OCI-LY3 (cell line): ENCODE measurements around the gene FTCDNL1.

ENCODE experiments used
- H2AFZ ChIP-seq: fragments of 200-600, 300-600 bp; shearing (Covaris generic); 2 replicates; pipeline ENCODE4 v1.6.0; 2014; ENCODE audit warnings: antibody characterized with exemption, low read depth, low read length
- H3K27ac ChIP-seq: fragments of 200-600, 300-600 bp; sonication (generic); 2 replicates; pipeline ENCODE4 v1.5.1; 2014; ENCODE audit warnings: mild to moderate bottlenecking, low read length, moderate library complexity, mixed read lengths
- H3K27me3 ChIP-seq: fragments of 200-600, 300-600 bp; sonication (generic); 2 replicates; pipeline ENCODE4 v1.6.1; 2014; ENCODE audit warnings: low read depth, low read length, mixed read lengths
- H3K36me3 ChIP-seq: fragments of 200-600, 300-600 bp; sonication (generic); replicated peaks from 2 replicates; pipeline ENCODE3; 2014; ENCODE audit warnings: low read depth, low read length, mixed read lengths
- H3K4me1 ChIP-seq: fragments of 300-600, 200-600 bp; sonication (generic); 2 replicates; pipeline ENCODE4 v1.6.1; 2014; ENCODE audit warnings: low read length, mixed read lengths
- H3K4me2 ChIP-seq: fragments of 200-600, 300-600 bp; sonication (generic); 2 replicates; pipeline ENCODE4 v1.6.1; 2014; ENCODE audit warnings: low read length, mixed read lengths
- H3K4me3 ChIP-seq: fragments of 300-600, 200-600 bp; sonication (generic); 2 replicates; pipeline ENCODE4 v1.5.1; 2014; ENCODE audit warnings: antibody characterized with exemption, mild to moderate bottlenecking, low read length, moderate library complexity
- H3K79me2 ChIP-seq: fragments of 300-600, 200-600 bp; shearing (Covaris generic); 2 replicates; pipeline ENCODE4 v1.6.1; 2014; ENCODE audit warnings: mild to moderate bottlenecking, low read length, mixed read lengths
- H3K9ac ChIP-seq: fragments of 300-600, 200-600 bp; shearing (Covaris generic); 2 replicates; pipeline ENCODE4 v1.6.0; 2014; ENCODE audit warnings: mild to moderate bottlenecking, low read length, moderate library complexity
- H3K9me3 ChIP-seq: fragments of 200-600, 300-600 bp; shearing (Covaris generic); 2 replicates; pipeline ENCODE4 v1.6.1; 2014; ENCODE audit warnings: low read length, mixed read lengths; ENCODE audit not compliant: insufficient read depth
- H4K20me1 ChIP-seq: fragments of 200-600, 300-600 bp; sonication (generic); 2 replicates; pipeline ENCODE4 v1.6.1; 2016; ENCODE audit warnings: low read length, mixed read lengths; ENCODE audit not compliant: insufficient read depth
- EZH2phosphoT487 ChIP-seq: fragments of 200-600 bp; shearing (Covaris generic); IDR thresholded peaks from 2 replicates; pipeline ENCODE4 v1.6.1; 2018; ENCODE audit warnings: antibody characterized with exemption, mixed run types, low read depth
- TF ChIP-seq, protein P1 (sequence below): fragments of 200-600, 300-600 bp; sonication (generic); IDR thresholded peaks from 2 replicates; pipeline ENCODE4 v1.5.1; 2014; ENCODE audit warnings: antibody characterized with exemption, low read length, low read depth

FTCDNL1 gene

DNA sequence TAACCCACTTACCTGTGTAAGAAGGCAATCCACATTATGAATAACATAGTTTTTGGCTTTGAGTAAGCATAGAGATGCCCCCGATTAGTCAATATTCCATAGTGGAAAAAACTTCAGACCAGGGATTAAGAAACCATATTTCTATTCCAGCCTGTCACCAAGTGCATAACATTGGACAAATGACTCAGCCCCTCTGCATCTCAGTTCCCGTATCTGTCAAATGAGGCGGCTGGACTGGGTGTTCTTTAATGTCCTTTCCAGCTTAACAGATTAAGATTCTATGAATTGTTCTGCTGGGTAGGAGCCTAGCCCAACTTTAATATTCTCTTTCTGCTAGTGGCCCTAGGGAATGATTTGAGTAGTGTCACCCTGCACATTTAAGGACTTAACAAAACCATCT is 11.8 kb upstream of the FTCDNL1 start:
- Histone ChIP-seq H3K4me2 (no peak overlapping the region), H2AFZ (no peak overlapping the region), H3K27ac (no peak overlapping the region), H4K20me1 (no peaks in the 10 kb centered on the region), H3K27me3 (0 out of 2 replicates have a peak, but pooled peaks cover 3% of the 10 kb centered on the region), H3K4me3 (no peak overlapping the region), H3K36me3 (no peaks in the 10 kb centered on the region), H3K79me2 (no peaks in the 10 kb centered on the region), H3K9ac (no peak overlapping the region), H3K4me1 (peaks cover 3% of the 10 kb centered on the region; the same call in 1 of the 2 replicates), H3K9me3 (no peaks in the 10 kb centered on the region)
- no peak for TF ChIP-seq EZH2phosphoT487
- TF ChIP-seq, protein P1, sequence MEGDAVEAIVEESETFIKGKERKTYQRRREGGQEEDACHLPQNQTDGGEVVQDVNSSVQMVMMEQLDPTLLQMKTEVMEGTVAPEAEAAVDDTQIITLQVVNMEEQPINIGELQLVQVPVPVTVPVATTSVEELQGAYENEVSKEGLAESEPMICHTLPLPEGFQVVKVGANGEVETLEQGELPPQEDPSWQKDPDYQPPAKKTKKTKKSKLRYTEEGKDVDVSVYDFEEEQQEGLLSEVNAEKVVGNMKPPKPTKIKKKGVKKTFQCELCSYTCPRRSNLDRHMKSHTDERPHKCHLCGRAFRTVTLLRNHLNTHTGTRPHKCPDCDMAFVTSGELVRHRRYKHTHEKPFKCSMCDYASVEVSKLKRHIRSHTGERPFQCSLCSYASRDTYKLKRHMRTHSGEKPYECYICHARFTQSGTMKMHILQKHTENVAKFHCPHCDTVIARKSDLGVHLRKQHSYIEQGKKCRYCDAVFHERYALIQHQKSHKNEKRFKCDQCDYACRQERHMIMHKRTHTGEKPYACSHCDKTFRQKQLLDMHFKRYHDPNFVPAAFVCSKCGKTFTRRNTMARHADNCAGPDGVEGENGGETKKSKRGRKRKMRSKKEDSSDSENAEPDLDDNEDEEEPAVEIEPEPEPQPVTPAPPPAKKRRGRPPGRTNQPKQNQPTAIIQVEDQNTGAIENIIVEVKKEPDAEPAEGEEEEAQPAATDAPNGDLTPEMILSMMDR = no peak

DNA sequence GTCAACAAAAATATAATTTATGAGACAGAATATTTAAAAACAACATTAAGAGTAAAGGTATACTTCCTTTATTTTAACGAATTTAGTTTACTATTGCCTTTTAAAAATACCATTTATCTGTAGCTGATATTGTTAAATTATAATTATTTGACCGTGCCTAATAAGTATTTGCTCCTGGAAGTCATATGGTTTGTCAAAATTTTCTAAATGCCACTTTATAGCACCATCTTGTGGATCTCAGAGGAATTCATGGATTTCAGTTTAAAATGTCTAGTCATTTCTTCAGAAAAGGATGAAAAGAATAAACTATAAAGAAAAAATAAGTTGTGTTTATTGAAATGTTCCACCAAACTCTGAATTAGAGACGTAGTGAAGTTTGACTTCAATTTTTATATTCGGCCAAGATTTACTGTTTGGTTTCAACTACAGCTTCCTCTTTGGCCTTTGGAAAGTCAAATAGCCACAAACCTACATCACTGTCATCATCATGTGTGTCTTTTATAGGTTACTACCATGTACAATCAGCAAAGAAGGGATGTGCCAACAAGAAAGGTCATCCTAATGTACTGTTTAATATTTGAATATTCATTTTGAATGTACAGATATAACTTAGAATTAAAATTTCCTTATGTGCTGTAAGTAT is 10.3 kb upstream of the FTCDNL1 start:
- Histone ChIP-seq H3K4me2 (no peak overlapping the region), H3K9me3 (no peaks in the 10 kb centered on the region), H3K4me3 (no peak overlapping the region), H3K36me3 (no peaks in the 10 kb centered on the region), H4K20me1 (no peaks in the 10 kb centered on the region), H3K27me3 (0 out of 2 replicates have a peak, but pooled peaks cover 3% of the 10 kb centered on the region), H3K4me1 (peaks cover 3% of the 10 kb centered on the region; the same call in 1 of the 2 replicates), H2AFZ (no peak overlapping the region), H3K27ac (no peak overlapping the region), H3K79me2 (no peaks in the 10 kb centered on the region), H3K9ac (no peak overlapping the region)
- TF ChIP-seq EZH2phosphoT487 = no peak
- TF ChIP-seq, protein P1 = peak; percentile 80

DNA sequence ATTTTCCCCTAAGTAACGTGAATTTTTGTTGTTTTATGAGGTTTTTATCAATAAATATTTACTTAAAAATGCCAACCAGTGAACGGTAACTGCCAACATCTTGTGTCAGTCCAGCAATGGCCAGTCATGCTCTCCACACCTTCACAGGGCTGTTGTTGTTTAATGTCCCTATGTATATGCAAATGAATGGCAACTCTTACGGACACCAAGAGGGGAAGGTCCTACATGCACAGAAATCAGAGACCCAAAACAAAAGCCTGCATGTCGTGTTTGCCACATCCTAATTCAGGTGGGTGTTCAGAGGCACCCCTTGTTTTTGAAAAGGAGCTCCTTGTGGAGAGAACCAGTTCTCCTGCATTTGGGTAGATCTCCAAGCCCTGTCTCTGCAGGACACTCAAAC is 4.8 kb upstream of the FTCDNL1 start:
- H3K27me3 ChIP-seq = peaks cover 8% of the 10 kb centered on the region; the same call in 1 of the 2 replicates
- H3K4me2 ChIP-seq = no peak overlapping the region

DNA sequence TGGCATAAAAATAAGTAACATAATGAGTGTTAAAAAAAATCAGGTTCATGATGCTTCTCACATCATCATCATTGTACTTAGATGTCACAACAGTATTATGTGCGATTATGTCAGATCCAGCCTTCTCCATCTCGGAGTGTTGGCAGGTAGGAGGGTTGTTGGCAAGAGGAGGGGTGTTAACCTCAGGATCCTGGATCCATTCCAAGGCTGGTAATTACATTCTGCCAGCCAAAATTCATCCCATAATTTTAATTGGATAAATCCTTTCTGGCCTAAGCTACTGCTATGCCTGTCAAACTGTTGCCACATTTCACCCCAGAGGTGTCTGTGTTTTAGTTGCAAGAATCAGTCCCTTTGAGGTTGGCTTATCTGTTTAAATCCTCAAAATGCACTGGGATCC is 891 bp upstream of the FTCDNL1 start:
- Histone ChIP-seq H3K9ac (no peak overlapping the region), H2AFZ (no peak overlapping the region), H3K27me3 (peaks cover 8% of the 10 kb centered on the region; the same call in 1 of the 2 replicates), H3K4me2 (peak overlapping the region; percentile 97; the same call in 1 of the 2 replicates), H3K79me2 (no peaks in the 10 kb centered on the region), H3K27ac (no peak overlapping the region), H3K9me3 (no peaks in the 10 kb centered on the region), H3K4me3 (no peak overlapping the region), H3K36me3 (no peaks in the 10 kb centered on the region), H4K20me1 (no peaks in the 10 kb centered on the region), H3K4me1 (peaks cover 10% of the 10 kb centered on the region)
- TF ChIP-seq EZH2phosphoT487 = no peak
- TF ChIP-seq, protein P1 = no peak

More for the DNA sequence above, 4.8 kb upstream of the FTCDNL1 start:
- Histone ChIP-seq H3K79me2 (no peaks in the 10 kb centered on the region), H2AFZ (no peak overlapping the region), H3K4me1 (peaks cover 3% of the 10 kb centered on the region; the same call in 1 of the 2 replicates), H3K27ac (no peak overlapping the region), H3K9ac (no peak overlapping the region), H4K20me1 (no peaks in the 10 kb centered on the region), H3K9me3 (no peaks in the 10 kb centered on the region), H3K4me3 (no peak overlapping the region), H3K36me3 (no peaks in the 10 kb centered on the region)
- no peak for TF ChIP-seq EZH2phosphoT487
- TF ChIP-seq, protein P1 = no peak
